Panc1 (cell line): ENCODE results near the gene TIMM17A.

Experiments
- CTCF ChIP-seq: fragments of 450-650 bp; IDR thresholded peaks from 2 replicates; pipeline ENCODE4 v1.5.1; 2017; ENCODE audit warnings: mild to moderate bottlenecking
- POLR2AphosphoS5 ChIP-seq: IDR thresholded peaks from 2 replicates; pipeline ENCODE4 v1.6.1; 2012; ENCODE audit warnings: mild to moderate bottlenecking, low read depth, low read length, moderate library complexity
- SIN3A ChIP-seq: IDR thresholded peaks from 2 replicates; pipeline ENCODE4 v1.6.1; 2012; ENCODE audit warnings: low read depth, mild to moderate bottlenecking, low read length, moderate library complexity, borderline replicate concordance; ENCODE audit not compliant: insufficient read depth

- TF ChIP-seq CTCF (no peak), SIN3A (no peak), POLR2AphosphoS5 (no peak)
These were observed 13.7 kb upstream of the TIMM17A start for GRCh38 chr1:201941420-201942128.
